D721Med (cell line): ENCODE measurements around the gene SORCS1.

Experiments
- DNase-seq: peaks from one replicate; pipeline ENCODE4 v3.0.0; 2011; ENCODE audit warnings: low spot score; ENCODE audit not compliant: insufficient read length
- FAIRE-seq: peaks from 2 replicates; lab custom pipeline; 2011; peaks lifted over from hg19 to GRCh38; lab: Jason Lieb, UNC
- TF ChIP-seq, protein P1 (sequence below): IDR thresholded peaks from 2 replicates; pipeline ENCODE4 v1.5.1; 2012; ENCODE audit warnings: mild to moderate bottlenecking, control low read depth; ENCODE audit not compliant: insufficient read depth; ENCODE audit errors: missing control alignments

The SORCS1 gene

DNA sequence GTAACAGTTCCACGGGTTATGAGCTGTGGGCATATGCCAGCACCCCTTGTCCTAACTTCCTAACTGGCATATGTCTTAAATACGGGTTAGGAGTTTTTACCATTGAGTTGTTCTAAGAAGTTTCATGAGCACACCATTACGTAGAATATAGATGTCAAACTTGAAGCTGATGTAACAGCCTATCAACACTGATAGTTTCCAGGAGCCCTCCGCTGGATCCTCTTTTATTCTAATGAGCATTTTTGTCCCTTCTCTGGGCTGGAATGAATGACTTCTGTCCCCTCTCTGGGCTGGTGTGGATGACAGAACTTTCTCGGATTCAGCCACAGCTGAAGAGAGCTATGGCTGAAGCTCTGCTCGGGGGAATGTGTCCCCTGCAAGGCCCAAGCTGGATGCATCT is 256.3 kb downstream of the SORCS1 start:
- TF ChIP-seq, protein P1, sequence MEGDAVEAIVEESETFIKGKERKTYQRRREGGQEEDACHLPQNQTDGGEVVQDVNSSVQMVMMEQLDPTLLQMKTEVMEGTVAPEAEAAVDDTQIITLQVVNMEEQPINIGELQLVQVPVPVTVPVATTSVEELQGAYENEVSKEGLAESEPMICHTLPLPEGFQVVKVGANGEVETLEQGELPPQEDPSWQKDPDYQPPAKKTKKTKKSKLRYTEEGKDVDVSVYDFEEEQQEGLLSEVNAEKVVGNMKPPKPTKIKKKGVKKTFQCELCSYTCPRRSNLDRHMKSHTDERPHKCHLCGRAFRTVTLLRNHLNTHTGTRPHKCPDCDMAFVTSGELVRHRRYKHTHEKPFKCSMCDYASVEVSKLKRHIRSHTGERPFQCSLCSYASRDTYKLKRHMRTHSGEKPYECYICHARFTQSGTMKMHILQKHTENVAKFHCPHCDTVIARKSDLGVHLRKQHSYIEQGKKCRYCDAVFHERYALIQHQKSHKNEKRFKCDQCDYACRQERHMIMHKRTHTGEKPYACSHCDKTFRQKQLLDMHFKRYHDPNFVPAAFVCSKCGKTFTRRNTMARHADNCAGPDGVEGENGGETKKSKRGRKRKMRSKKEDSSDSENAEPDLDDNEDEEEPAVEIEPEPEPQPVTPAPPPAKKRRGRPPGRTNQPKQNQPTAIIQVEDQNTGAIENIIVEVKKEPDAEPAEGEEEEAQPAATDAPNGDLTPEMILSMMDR: no peak
- no peak for FAIRE-seq
- DNase-seq: no peak

DNA sequence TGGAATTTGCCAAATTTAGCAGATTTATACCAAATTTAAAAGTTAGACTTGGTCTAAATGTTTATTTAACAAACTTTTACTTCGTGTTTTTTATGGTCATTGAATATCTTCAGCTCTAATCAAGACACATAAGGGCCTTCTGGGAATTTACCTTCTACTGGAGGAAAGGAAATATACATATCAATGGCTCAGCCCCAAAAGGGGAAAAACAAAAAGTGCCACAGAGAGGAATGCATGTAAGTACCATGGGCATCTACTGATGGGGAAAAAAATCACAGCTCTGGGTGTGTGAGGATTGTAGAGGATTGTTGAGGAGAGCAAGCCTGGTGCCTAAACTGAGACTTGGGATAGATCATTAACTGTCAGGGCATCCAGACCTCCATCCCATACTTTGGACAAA is 260.3 kb downstream of the SORCS1 start:
- no peak for DNase-seq
- TF ChIP-seq, protein P1: no peak
- no peak for FAIRE-seq

DNA sequence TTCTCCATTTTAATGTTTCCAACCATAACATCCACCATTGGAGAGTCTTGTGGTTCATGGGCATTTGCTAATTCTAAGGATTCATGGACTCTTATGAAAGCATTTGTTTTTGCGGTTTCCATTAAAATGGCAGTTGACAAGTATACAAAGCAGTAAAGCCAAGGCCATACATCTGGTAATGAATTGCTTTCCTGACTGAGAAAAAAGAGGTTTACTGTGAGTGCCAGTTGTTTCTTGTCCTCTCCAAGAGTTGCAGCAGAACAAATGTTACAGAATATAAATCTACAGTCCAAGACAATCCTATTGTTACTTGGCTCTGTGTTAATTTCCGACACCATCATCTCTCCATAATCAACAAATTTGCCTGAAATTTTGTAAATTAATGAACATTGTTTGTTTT is 261.3 kb downstream of the SORCS1 start:
- DNase-seq (no peak), FAIRE-seq (no peak)
- TF ChIP-seq, protein P1: no peak

DNA sequence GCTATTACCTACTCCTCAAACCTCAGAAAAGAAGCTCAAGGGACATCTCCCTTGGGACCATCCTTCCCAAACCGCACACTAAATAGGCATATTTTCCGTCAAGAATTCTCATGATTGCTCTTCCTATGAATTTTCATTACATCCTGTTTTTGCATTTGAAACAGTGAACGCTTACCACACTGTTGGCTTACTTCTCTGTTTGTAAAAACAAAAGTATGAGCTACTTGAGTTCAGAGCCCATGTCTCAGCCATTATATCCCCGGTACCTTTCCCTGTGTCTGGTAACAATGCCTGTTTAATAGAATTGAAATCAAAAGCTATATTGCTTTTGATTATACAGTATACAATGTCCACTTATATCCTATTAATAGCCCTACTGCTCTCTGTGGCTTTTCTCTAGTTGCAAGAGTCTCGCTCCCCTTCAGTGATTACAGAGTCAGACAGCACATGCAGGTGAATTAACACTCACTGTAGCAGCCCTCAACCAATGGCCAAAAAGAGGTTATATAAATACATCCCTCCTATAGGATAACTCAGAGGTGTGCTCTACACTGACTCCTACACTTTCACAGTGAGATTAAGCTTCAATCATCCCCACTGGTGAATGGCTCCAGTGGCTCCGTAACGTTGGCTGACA is 264.4 kb downstream of the SORCS1 start:
- FAIRE-seq: no peak
- DNase-seq: no peak
- TF ChIP-seq, protein P1: no peak

DNA sequence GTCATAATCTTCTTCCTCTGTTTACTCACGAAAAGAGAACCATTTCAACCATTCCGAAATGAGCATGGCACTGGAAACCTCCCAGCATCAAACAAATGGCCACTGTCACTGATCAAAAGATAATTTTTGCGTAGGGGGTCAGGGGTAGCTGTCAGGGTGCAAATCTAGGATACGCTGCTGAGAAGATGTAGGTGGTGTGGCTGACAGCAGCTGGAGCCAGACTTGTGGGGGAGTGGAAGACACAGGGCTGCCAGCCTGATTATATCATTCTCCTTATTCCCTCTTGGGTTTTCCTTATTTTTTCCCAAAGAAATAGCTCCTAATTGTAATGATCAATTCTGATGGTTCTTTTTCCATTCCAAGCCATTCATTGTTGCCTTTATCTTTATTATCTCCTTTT is 266.1 kb downstream of the SORCS1 start:
- DNase-seq (no peak), FAIRE-seq (no peak)
- TF ChIP-seq, protein P1: no peak

DNA sequence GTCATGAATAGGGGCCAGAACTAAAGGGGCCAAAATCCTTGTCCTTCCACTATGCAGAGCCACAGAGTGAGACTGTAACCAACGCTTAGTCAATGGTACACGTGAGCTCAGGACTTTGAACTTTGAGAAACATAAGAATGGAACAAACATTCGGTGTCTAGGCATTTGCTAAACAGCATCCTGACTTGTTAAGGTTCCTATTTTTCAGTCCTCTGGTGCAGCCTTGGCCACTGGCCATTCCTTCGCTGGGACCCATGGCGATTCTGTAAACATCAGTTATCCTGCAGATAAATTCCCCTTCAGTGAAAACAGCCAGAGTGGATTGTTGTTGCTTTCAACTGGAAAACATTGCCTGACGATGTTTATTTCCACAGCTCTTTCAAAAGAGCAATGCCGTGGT is 266.8 kb downstream of the SORCS1 start:
- FAIRE-seq (no peak), DNase-seq (no peak)
- TF ChIP-seq, protein P1: no peak

DNA sequence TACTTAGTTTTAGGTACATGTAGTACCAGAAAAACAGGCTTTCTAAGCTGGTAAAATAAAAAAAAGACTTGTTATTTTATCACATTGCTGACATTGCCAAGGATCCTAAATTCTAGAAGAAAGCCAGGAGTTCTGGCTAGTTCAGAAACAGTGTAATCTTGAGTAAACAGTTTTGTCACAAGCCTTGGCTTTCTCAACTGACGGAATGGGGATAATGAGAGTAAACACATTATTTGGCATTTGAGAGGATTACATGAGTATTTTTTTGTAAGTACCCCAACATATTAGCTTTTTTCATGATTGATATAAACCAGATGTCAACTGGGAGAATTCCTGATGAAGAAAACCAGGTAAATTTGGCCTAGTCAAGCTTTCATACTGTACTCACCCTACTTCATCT is 269.8 kb downstream of the SORCS1 start:
- FAIRE-seq (no peak), DNase-seq (no peak)
- TF ChIP-seq, protein P1: no peak
